ENCODE data around the gene NPIPB4.
"Not testable (repeated sequence)": the region's sequence is repeated elsewhere in the genome, so short reads cannot be mapped to it uniquely, and the experiment has no call there.

- not testable (repeated sequence) for TF ChIP-seq CTCF (IDR thresholded peaks at IDR 0.05; ENCODE audit: insufficient read depth, low read length); REST (IDR thresholded peaks at IDR 0.05; ENCODE audit: insufficient replicate concordance, low read depth)
Measured at GRCh38 chr16:21857656-21858055, at the start of gene NPIPB4.
